CD14-positive monocyte (primary cell): ENCODE data around the gene AGBL1. TPM values are rescaled to one million over a fixed set of nuclear protein-coding genes. Genes with fewer than 3 reads are reported as not detected.

Source experiments
- DNase-seq, 3 donors: peaks; one replicate each; pipeline ENCODE4 v3.0.0-alpha.2; 2011 to 2022
- H2AFZ ChIP-seq: 2 replicates; pipeline ENCODE4 v1.6.0; 2012; ENCODE audit warnings: mild to moderate bottlenecking, low read depth, low read length, inconsistent platforms; ENCODE audit not compliant: insufficient read depth, poor library complexity, severe bottlenecking
- H3K27ac ChIP-seq, 2 donors: 1 replicate in 1 of 2; 2 replicates in 1 of 2; pipeline ENCODE4 v1.5.1; 2012 to 2013; ENCODE audit warnings: low read length in 2 of 2, control low read depth in 1 of 2, inconsistent platforms in 1 of 2, low read depth in 1 of 2, mild to moderate bottlenecking in 1 of 2
- H3K27me3 ChIP-seq, 2 donors: one replicate each; pipeline versions ENCODE4 v1.6.0 to v1.6.1; 2011 to 2013; ENCODE audit warnings: low read length in 2 of 2; ENCODE audit not compliant: control insufficient read depth in 2 of 2, insufficient read depth in 2 of 2
- H3K36me3 ChIP-seq, 2 donors: replicated peaks in 1 of 2; 1 replicate in 1 of 2; 2 replicates in 1 of 2; pipeline versions ENCODE4 v1.5.1 to v1.6.1; 2012 to 2013; ENCODE audit warnings: low read length in 2 of 2, control low read depth in 1 of 2, inconsistent platforms in 1 of 2, mild to moderate bottlenecking in 1 of 2; ENCODE audit not compliant: insufficient read depth in 2 of 2, control insufficient read depth in 1 of 2
- H3K4me1 ChIP-seq, 2 donors: 1 replicate in 1 of 2; 2 replicates in 1 of 2; pipeline versions ENCODE4 v1.5.1 to v1.6.1; 2012 to 2013; ENCODE audit warnings: low read length in 2 of 2, control low read depth in 1 of 2, inconsistent platforms in 1 of 2, mild to moderate bottlenecking in 1 of 2, moderate library complexity in 1 of 2; ENCODE audit not compliant: insufficient read depth in 2 of 2, control insufficient read depth in 1 of 2
- H3K4me2 ChIP-seq: replicated peaks from 2 replicates; pipeline ENCODE3; 2012; ENCODE audit warnings: low read length, moderate library complexity, mild to moderate bottlenecking; ENCODE audit not compliant: poor library complexity, severe bottlenecking; ENCODE audit errors: extremely low read depth
- H3K4me3 ChIP-seq, 3 experiments: fragments of 200-600 bp in 1 of 3; sonication (generic) in 1 of 3; replicated peaks in 1 of 3; 1 replicate in 2 of 3; 2 replicates in 1 of 3; pipeline ENCODE4 v1.5.1; 2011 to 2013; ENCODE audit warnings: low read length in 3 of 3, mild to moderate bottlenecking in 3 of 3, control low read depth in 2 of 3, low read depth in 2 of 3, inconsistent platforms in 1 of 3, moderate library complexity in 1 of 3
- H3K79me2 ChIP-seq: 2 replicates; pipeline ENCODE4 v1.6.0; 2012; ENCODE audit warnings: mild to moderate bottlenecking, control low read depth, inconsistent platforms, low read length, moderate library complexity; ENCODE audit not compliant: insufficient read depth
- H3K9ac ChIP-seq: 2 replicates; pipeline ENCODE4 v1.6.0; 2017; ENCODE audit warnings: low read length, mild to moderate bottlenecking; ENCODE audit not compliant: insufficient read depth, poor library complexity, severe bottlenecking
- H3K9me3 ChIP-seq, 2 donors: replicated peaks in 1 of 2; 1 replicate in 1 of 2; 2 replicates in 1 of 2; pipeline versions ENCODE4 v1.5.1 to v1.6.1; 2012 to 2013; ENCODE audit warnings: low read length in 2 of 2, control low read depth in 1 of 2; ENCODE audit not compliant: control insufficient read depth in 1 of 2, insufficient read depth in 1 of 2
- H4K20me1 ChIP-seq: 2 replicates; pipeline ENCODE4 v1.6.0; 2012; ENCODE audit warnings: mild to moderate bottlenecking, low read length, control low read depth, moderate library complexity; ENCODE audit not compliant: insufficient read depth
- H3K27ac Mint-ChIP-seq, 7 donors: one replicate each; pipeline ENCODE4 v1.8.0; 2020; ENCODE audit warnings: mild to moderate bottlenecking in 7 of 7, mixed read lengths in 7 of 7, moderate library complexity in 6 of 7, inconsistent platforms in 2 of 7
- H3K27me3 Mint-ChIP-seq, 3 donors: one replicate each; pipeline ENCODE4 v1.8.0; 2021 to 2022; ENCODE audit warnings: low read depth in 3 of 3, mild to moderate bottlenecking in 3 of 3, mixed read lengths in 3 of 3, moderate library complexity in 3 of 3, inconsistent platforms in 1 of 3
- H3K36me3 Mint-ChIP-seq, 2 donors: one replicate each; pipeline ENCODE4 v1.8.0; 2020; ENCODE audit warnings: mixed read lengths in 2 of 2, inconsistent platforms in 1 of 2, mild to moderate bottlenecking in 1 of 2
- H3K4me1 Mint-ChIP-seq: one replicate; pipeline ENCODE4 v1.8.0; 2020; ENCODE audit warnings: mild to moderate bottlenecking, mixed read lengths
- H3K4me3 Mint-ChIP-seq, 2 donors: one replicate each; pipeline ENCODE4 v1.8.0; 2020; ENCODE audit warnings: mild to moderate bottlenecking in 2 of 2, mixed read lengths in 2 of 2, moderate library complexity in 1 of 2
- H3K9me3 Mint-ChIP-seq, 7 donors: one replicate each; pipeline ENCODE4 v1.8.0; 2020 to 2022; ENCODE audit warnings: mixed read lengths in 7 of 7, mild to moderate bottlenecking in 6 of 7, moderate library complexity in 6 of 7, inconsistent platforms in 2 of 7
- WGBS: methylation state at CpG from one replicate; pipeline ENCODE4 v1.1.5; 2013; ENCODE audit warnings: missing lambda C conversion rate; ENCODE audit not compliant: insufficient coverage; 5-methylcytosine and 5-hydroxymethylcytosine counted together
- intact Hi-C, 2 donors: fragments of 100-400 bp; cut with micrococcal nuclease; formaldehyde crosslinking; loops; one replicate each; pipeline versions ENCODE4 v1.15.0 to v1.15.1; 2023
- polyA plus RNA-seq, 3 donors: library from polyadenylated mRNA; depleted of rRNA in 1 of 3; unstranded in 2 of 3; stranded (reverse) in 1 of 3; fragments of 300-500 nt in 2 of 3; fragments of >200 nt in 1 of 3; fragmentation: Illumina TruSeq in 2 of 3; gene quantifications; 1 replicate in 2 of 3; 2 replicates in 1 of 3; pipeline ENCODE4 v1.2.3, GENCODE V29; 2012 to 2021
- TF ChIP-seq, protein P1 (sequence below): fragments of 200-600 bp; IDR thresholded peaks from one replicate; pipeline ENCODE4 v1.8.0; 2022; ENCODE audit warnings: antibody characterized with exemption, mild to moderate bottlenecking

The AGBL1 gene
- polyA plus RNA-seq, 3 donors = not detected

DNA sequence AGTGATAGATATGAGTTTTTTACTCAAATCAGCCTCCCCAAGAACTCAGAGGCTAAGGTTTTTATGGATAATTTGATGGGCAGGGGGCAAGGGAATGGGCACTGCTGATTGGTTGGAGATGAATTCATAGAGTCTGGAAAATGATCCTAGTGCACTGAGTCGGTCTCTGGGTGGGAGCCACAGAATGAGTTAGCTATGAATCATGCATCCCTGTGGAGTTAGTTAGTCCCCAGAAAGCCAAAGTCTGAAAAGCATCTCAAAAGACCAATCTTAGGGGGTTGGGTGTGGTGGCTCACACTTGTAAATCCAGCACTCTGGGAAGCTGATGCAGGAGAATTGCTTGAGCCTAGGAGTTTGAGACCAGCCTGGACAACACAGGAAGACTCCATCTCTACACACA, 516.1 kb downstream of the AGBL1 start:
- intact Hi-C loops = no loop called here
- Mint-ChIP-seq H3K4me1 (no peaks in the 10 kb centered on the region), H3K27me3 (peaks cover 0 to 2% (median 0%) of the 10 kb centered on the region in 3 donors), H3K36me3 (no peaks in the 10 kb centered on the region), H3K27ac (no peak overlapping the region), H3K4me3 (no peak overlapping the region), H3K9me3 (peaks cover 2 to 19% (median 9%) of the 10 kb centered on the region in 7 donors)
- H3K9me3 ChIP-seq = peaks cover 3 to 9% of the 10 kb centered on the region in 2 donors
- no peak for DNase-seq
- TF ChIP-seq, protein P1, sequence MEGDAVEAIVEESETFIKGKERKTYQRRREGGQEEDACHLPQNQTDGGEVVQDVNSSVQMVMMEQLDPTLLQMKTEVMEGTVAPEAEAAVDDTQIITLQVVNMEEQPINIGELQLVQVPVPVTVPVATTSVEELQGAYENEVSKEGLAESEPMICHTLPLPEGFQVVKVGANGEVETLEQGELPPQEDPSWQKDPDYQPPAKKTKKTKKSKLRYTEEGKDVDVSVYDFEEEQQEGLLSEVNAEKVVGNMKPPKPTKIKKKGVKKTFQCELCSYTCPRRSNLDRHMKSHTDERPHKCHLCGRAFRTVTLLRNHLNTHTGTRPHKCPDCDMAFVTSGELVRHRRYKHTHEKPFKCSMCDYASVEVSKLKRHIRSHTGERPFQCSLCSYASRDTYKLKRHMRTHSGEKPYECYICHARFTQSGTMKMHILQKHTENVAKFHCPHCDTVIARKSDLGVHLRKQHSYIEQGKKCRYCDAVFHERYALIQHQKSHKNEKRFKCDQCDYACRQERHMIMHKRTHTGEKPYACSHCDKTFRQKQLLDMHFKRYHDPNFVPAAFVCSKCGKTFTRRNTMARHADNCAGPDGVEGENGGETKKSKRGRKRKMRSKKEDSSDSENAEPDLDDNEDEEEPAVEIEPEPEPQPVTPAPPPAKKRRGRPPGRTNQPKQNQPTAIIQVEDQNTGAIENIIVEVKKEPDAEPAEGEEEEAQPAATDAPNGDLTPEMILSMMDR = no peak
- H3K27me3 ChIP-seq = no peaks in the 10 kb centered on the region
- H2AFZ ChIP-seq = no peak overlapping the region
- WGBS = 100% methylated on average over 1 of the region's 1 CpG
- H3K4me3 ChIP-seq = no peak overlapping the region
- H3K9ac ChIP-seq = no peak overlapping the region
- no peaks in the 10 kb centered on the region for H3K4me1 ChIP-seq
- no peak overlapping the region for H3K27ac ChIP-seq
- no peaks in the 10 kb centered on the region for H3K36me3 ChIP-seq
- H3K79me2 ChIP-seq = no peaks in the 10 kb centered on the region
- H4K20me1 ChIP-seq = no peaks in the 10 kb centered on the region
- H3K4me2 ChIP-seq = no peak overlapping the region

DNA sequence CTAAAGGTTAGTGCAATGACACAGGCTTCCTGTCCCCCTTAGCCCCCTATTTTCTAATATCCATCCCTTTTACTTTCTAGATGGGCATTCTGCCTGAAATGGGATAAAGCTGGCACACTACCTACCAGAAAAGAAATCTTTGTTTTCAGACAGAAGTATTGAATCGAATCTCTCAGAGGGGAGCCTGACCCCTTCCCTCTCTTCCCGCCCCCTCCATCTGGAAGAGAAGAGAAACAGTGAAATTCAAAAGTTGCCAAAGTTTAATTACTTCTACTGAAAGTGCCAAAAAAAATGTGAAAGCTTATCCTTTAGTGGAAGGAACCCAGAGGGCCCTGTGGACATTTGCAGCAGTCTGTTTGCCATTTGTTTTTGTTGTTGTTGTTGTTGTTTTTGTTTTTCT, 523.8 kb downstream of the AGBL1 start:
- intact Hi-C loops = no loop called here
- Histone ChIP-seq H3K4me2 (no peak overlapping the region), H2AFZ (no peak overlapping the region), H3K36me3 (no peaks in the 10 kb centered on the region), H3K4me3 (no peak overlapping the region), H3K27ac (no peak overlapping the region), H3K79me2 (no peaks in the 10 kb centered on the region), H4K20me1 (no peaks in the 10 kb centered on the region), H3K27me3 (no peaks in the 10 kb centered on the region), H3K9me3 (no peaks in the 10 kb centered on the region), H3K4me1 (no peaks in the 10 kb centered on the region), H3K9ac (no peak overlapping the region)
- no peak overlapping the region for H3K27ac Mint-ChIP-seq
- no peak overlapping the region for H3K4me3 Mint-ChIP-seq
- WGBS = no CpG with 5 or more reads among the region's 2 CpGs
- no peaks in the 10 kb centered on the region for H3K27me3 Mint-ChIP-seq
- TF ChIP-seq, protein P1 = no peak
- H3K4me1 Mint-ChIP-seq = no peaks in the 10 kb centered on the region
- H3K9me3 Mint-ChIP-seq = peaks cover 0 to 5% (median 3%) of the 10 kb centered on the region in 7 donors
- no peak for DNase-seq
- H3K36me3 Mint-ChIP-seq = no peaks in the 10 kb centered on the region
